GM12875 (cell line): ENCODE data around the gene TMEM135.

Experiments
- H3K4me3 ChIP-seq: one replicate; pipeline ENCODE4 v1.5.1; 2011; ENCODE audit warnings: low read depth, low read length, control low read depth
- TF ChIP-seq, protein P1 (sequence below): IDR thresholded peaks from 2 replicates; pipeline ENCODE4 v1.5.1; 2011; ENCODE audit warnings: low read depth, mild to moderate bottlenecking, control low read depth, inconsistent platforms, low read length, moderate library complexity, borderline replicate concordance; ENCODE audit not compliant: insufficient read depth

Gene TMEM135

DNA sequence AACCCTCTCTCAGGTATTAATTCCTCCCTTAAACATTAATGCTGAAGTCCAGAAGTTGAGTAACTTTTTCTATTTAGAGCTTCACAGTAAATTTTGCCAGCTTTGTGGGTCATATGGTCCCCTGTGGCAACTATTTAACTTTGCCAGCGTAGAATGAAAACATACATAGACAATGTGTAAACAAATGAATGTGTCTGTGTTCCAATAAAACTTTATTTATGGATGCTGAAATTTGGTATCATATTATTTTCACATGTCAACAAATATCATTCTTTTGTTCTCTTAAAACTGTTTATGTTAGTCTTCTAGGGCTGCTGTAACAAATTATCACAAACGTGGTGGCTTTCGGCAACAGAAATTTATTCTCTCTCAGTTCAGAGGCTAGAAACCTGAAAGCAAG, 85.1 kb downstream of the TMEM135 start:
- TF ChIP-seq, protein P1, sequence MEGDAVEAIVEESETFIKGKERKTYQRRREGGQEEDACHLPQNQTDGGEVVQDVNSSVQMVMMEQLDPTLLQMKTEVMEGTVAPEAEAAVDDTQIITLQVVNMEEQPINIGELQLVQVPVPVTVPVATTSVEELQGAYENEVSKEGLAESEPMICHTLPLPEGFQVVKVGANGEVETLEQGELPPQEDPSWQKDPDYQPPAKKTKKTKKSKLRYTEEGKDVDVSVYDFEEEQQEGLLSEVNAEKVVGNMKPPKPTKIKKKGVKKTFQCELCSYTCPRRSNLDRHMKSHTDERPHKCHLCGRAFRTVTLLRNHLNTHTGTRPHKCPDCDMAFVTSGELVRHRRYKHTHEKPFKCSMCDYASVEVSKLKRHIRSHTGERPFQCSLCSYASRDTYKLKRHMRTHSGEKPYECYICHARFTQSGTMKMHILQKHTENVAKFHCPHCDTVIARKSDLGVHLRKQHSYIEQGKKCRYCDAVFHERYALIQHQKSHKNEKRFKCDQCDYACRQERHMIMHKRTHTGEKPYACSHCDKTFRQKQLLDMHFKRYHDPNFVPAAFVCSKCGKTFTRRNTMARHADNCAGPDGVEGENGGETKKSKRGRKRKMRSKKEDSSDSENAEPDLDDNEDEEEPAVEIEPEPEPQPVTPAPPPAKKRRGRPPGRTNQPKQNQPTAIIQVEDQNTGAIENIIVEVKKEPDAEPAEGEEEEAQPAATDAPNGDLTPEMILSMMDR, result no peak
- no peak overlapping the region for H3K4me3 ChIP-seq

DNA sequence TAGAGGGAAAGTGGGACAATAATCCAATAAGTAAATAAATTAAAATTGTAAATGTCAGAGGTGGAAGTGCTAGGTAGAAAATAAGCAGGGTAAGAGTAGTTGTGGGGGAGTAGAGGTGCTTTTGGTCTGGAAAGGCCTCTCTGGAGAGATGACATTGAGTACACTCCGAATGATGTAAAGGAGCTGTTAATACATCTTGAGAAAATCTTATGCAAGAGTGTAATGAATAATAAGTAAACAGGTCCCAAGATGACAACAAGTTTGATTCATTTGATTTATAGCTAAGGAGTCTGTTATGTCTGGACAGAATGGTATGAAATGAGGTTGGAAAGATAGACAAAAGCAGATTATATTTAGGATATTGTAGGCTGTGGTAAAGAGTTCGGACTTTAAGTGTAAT, 87.5 kb downstream of the TMEM135 start:
- TF ChIP-seq, protein P1, result no peak
- no peak overlapping the region for H3K4me3 ChIP-seq

DNA sequence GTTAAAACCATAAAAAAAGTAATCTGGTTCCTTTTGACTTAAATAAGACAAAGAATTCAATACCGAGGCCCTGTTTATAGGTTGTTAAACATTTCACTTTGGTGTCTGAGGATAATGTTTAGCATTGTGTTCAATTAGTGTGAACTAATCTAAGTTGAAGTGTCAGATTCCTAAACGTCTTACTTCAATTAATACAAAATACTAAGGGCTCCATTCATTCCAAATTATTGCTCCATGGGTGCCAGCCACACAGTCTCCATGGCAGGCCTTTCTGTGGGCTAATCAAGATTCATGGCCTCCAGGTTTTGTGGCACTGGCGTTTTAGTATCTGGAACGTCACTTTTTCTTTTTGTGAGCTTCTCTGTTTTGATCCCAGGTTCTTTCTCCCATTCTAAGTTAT, 89.4 kb downstream of the TMEM135 start:
- H3K4me3 ChIP-seq, result no peak overlapping the region
- TF ChIP-seq, protein P1, result no peak

DNA sequence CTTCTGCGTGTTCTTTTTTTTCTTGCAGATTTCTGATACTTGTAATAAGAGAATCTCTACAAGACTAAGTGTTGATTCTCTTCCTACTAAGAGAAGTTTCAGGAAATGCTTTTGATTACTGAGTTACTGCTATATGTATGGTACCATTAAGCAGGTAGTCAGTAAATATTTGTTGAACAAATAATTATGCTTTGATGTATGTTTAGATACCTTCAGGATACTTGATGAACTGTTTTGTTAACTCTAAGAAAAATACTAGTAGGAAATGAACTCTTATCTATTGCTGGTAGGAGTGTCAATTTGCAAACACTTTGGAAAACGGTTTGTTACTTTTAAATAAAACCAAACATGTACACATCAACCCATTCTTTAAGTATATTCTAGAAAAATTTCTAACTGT, 90.6 kb downstream of the TMEM135 start:
- no peak overlapping the region for H3K4me3 ChIP-seq
- TF ChIP-seq, protein P1, result no peak

DNA sequence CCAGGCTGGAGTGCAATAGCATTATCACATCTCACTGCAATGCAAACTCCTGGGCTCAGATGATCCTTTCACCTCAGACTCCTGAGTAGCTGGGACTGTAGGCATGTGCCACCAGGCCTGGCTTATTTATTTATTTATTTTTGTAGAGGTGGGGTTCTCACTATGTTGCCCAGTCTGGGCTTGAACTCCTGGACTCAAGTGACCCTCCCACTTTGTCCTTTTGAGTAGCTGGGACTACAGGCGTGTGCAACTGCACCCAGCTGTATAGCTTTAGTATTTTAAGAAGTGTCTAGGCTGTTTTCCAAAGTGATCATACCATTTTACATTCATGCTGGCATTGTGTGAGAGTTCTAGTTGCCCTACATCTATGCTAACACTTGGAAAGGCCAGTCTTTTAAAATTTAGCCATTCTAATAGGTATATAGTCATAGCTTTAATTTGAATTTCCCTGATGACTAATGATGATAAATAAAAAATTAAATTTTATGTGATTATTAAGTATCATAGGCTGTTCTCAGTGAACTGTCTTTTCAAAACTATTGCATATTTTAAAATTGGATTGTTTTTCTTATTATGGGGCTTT, 96.9 kb downstream of the TMEM135 start:
- TF ChIP-seq, protein P1, result no peak
- no peak overlapping the region for H3K4me3 ChIP-seq

DNA sequence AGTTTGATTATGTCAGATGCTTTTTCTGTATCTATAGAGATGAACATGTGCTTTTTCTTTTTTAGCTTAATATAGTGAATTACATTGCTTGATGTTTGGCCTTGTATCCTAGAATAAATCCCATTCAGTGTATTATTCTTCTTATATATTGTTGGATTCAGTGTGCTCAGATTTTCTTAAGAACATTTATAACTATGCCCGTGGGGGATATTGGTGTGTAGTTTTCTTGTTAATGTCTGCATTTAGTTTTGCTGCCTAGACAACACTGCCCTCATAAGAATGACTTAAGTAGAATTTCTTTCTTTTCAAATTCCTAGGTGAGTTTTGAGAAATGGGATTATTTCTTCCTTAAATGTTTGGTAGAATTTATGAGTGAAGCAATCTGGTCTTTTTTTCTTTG, 98.5 kb downstream of the TMEM135 start:
- TF ChIP-seq, protein P1, result no peak
- H3K4me3 ChIP-seq, result no peak overlapping the region

DNA sequence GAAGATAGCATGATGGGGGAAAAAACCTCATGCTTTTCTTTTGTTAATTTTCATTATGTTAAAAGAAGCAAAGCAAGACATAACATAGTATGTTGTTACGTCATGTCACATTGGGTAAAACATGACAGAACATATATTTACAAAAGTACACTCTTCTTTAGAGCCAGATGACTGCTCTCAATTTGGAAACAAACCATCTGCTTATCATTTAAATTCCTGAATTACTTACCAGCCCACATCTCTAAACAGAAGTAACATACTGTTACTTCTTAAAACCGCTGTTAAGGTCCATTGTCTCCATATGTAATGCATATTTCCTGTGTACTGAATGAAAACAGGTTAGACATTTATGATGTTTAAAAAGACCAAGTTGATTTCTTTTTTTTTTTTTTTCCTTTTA, 100.0 kb downstream of the TMEM135 start:
- TF ChIP-seq, protein P1, result no peak
- no peak overlapping the region for H3K4me3 ChIP-seq
